H1 (cell line): ENCODE data around the gene ADGRV1. TPM values are rescaled to one million over a fixed set of nuclear protein-coding genes. Genes with fewer than 3 reads are reported as not detected.

ENCODE experiments used
- CTCF ChIA-PET: fragments of 300-600 bp; sonication (Branson Sonifier 250); formaldehyde crosslinking; loops from one replicate; lab custom pipeline; 2021; ENCODE audit not compliant: partially characterized antibody; lab: Charles Lee
- POLR2A ChIA-PET: fragments of 300-600 bp; sonication (Branson Sonifier 250); formaldehyde crosslinking; loops from one replicate; lab custom pipeline; 2021; ENCODE audit warnings: inconsistent platforms; ENCODE audit not compliant: partially characterized antibody; lab: Charles Lee
- DNase-seq, 2 experiments: peaks; one replicate each; pipeline versions ENCODE4 v3.0.0 to v3.0.0-alpha.2; 2010 to 2022; ENCODE audit warnings: low spot score in 2 of 2, low read depth in 1 of 2, mixed read lengths in 1 of 2
- FAIRE-seq: peaks from 2 replicates; lab custom pipeline; 2011; peaks lifted over from hg19 to GRCh38; lab: Jason Lieb, UNC
- H2AFZ ChIP-seq: 2 replicates; pipeline ENCODE4 v1.8.1; 2012; ENCODE audit warnings: low read length, inconsistent platforms
- H2AK5ac ChIP-seq: 2 replicates; pipeline ENCODE4 v1.6.1; 2013; ENCODE audit warnings: low read depth, low read length
- H2BK120ac ChIP-seq: replicated peaks from 2 replicates; pipeline ENCODE3; 2013; ENCODE audit warnings: low read depth, low read length, inconsistent platforms
- H2BK12ac ChIP-seq: 2 replicates; pipeline ENCODE4 v1.6.1; 2013; ENCODE audit warnings: low read depth, low read length
- H2BK15ac ChIP-seq: 2 replicates; pipeline ENCODE4 v1.6.1; 2013; ENCODE audit warnings: low read length
- H2BK20ac ChIP-seq: 2 replicates; pipeline ENCODE4 v1.6.1; 2013; ENCODE audit warnings: low read length
- H2BK5ac ChIP-seq: 2 replicates; pipeline ENCODE4 v1.6.1; 2013; ENCODE audit warnings: low read depth, low read length
- H3K14ac ChIP-seq: 2 replicates; pipeline ENCODE4 v1.6.1; 2013; ENCODE audit warnings: inconsistent platforms; ENCODE audit not compliant: insufficient read length
- H3K18ac ChIP-seq: 2 replicates; pipeline ENCODE4 v1.6.1; 2013; ENCODE audit warnings: low read length; ENCODE audit errors: extremely low read depth
- H3K23ac ChIP-seq: 2 replicates; pipeline ENCODE4 v1.6.1; 2013; ENCODE audit warnings: inconsistent platforms; ENCODE audit not compliant: insufficient read length
- H3K23me2 ChIP-seq: 2 replicates; pipeline ENCODE4 v1.6.1; 2013; ENCODE audit warnings: low read depth, low read length
- H3K27ac ChIP-seq: 2 replicates; pipeline ENCODE4 v1.6.1; 2011; ENCODE audit warnings: low read depth, low read length, inconsistent platforms
- H3K27me3 ChIP-seq, 4 experiments: replicated peaks in 1 of 4; 1 replicate in 1 of 4; 2 replicates in 3 of 4; pipeline versions ENCODE4 v1.6.1 to v1.8.1; 2011 to 2013; ENCODE audit warnings: low read length in 3 of 4, mild to moderate bottlenecking in 3 of 4, inconsistent platforms in 2 of 4, mixed read lengths in 2 of 4, moderate library complexity in 1 of 4; ENCODE audit not compliant: control insufficient read depth in 3 of 4, insufficient read depth in 3 of 4; ENCODE audit errors: extremely low read depth in 1 of 4
- H3K36me3 ChIP-seq, 4 experiments: 2 replicates each; pipeline versions ENCODE4 v1.6.1 to v1.8.1; 2011 to 2013; ENCODE audit warnings: mild to moderate bottlenecking in 4 of 4, low read length in 3 of 4, moderate library complexity in 2 of 4, control low read depth in 1 of 4, inconsistent platforms in 1 of 4; ENCODE audit not compliant: insufficient read depth in 4 of 4, control insufficient read depth in 2 of 4
- H3K4ac ChIP-seq: replicated peaks from 2 replicates; pipeline ENCODE3; 2013; ENCODE audit warnings: low read length, low read depth, mixed read lengths, inconsistent platforms; ENCODE audit not compliant: insufficient read length
- H3K4me1 ChIP-seq, 4 experiments: replicated peaks in 1 of 4; 1 replicate in 1 of 4; 2 replicates in 3 of 4; pipeline versions ENCODE4 v1.6.1 to v1.8.1; 2011 to 2013; ENCODE audit warnings: low read length in 3 of 4, inconsistent platforms in 2 of 4, mixed read lengths in 1 of 4; ENCODE audit not compliant: insufficient read depth in 4 of 4, control insufficient read depth in 3 of 4
- H3K4me2 ChIP-seq, 2 experiments: 2 replicates each; pipeline versions ENCODE4 v1.6.1 to v1.8.1; 2011 to 2013; ENCODE audit warnings: low read depth in 2 of 2, low read length in 2 of 2, control low read depth in 1 of 2, inconsistent platforms in 1 of 2, mild to moderate bottlenecking in 1 of 2; ENCODE audit not compliant: insufficient read depth in 1 of 2
- H3K4me3 ChIP-seq, 4 experiments: fragments of 200-600, 300-600 bp in 1 of 4; sonication (generic), shearing (Covaris generic), sonication (Bioruptor Twin) in 1 of 4; 2 replicates each; pipeline versions ENCODE4 v1.5.1 to v1.8.1; 2011 to 2016; ENCODE audit warnings: low read length in 4 of 4, low read depth in 3 of 4, control low read depth in 2 of 4, inconsistent platforms in 2 of 4, mild to moderate bottlenecking in 2 of 4, mixed read lengths in 1 of 4, moderate library complexity in 1 of 4; ENCODE audit not compliant: insufficient read depth in 2 of 4; ENCODE audit errors: extremely low read depth in 1 of 4
- H3K56ac ChIP-seq: replicated peaks from 2 replicates; pipeline ENCODE3; 2013; ENCODE audit warnings: low read depth, mild to moderate bottlenecking, mixed read lengths, low read length, inconsistent platforms; ENCODE audit not compliant: insufficient read length
- H3K79me1 ChIP-seq: 2 replicates; pipeline ENCODE4 v1.6.1; 2013; ENCODE audit warnings: low read depth, low read length, control low read depth
- H3K79me2 ChIP-seq, 2 experiments: 2 replicates each; pipeline versions ENCODE4 v1.6.1 to v1.8.1; 2012 to 2013; ENCODE audit warnings: low read length in 2 of 2, mild to moderate bottlenecking in 2 of 2, inconsistent platforms in 1 of 2; ENCODE audit not compliant: insufficient read depth in 2 of 2, control insufficient read depth in 1 of 2
- H3K9ac ChIP-seq, 4 experiments: replicated peaks in 1 of 4; 1 replicate in 1 of 4; 2 replicates in 3 of 4; pipeline versions ENCODE4 v1.6.1 to v1.8.1; 2011 to 2013; ENCODE audit warnings: low read depth in 3 of 4, low read length in 3 of 4, control low read depth in 2 of 4, mild to moderate bottlenecking in 2 of 4, moderate library complexity in 2 of 4, inconsistent platforms in 1 of 4; ENCODE audit errors: extremely low read depth in 1 of 4
- H3K9me3 ChIP-seq, 2 experiments: 2 replicates each; pipeline versions ENCODE4 v1.6.1 to v1.8.1; 2012 to 2013; ENCODE audit warnings: mild to moderate bottlenecking in 2 of 2, moderate library complexity in 2 of 2, control low read depth in 1 of 2, inconsistent platforms in 1 of 2, low read depth in 1 of 2, low read length in 1 of 2, mixed read lengths in 1 of 2; ENCODE audit not compliant: insufficient read depth in 2 of 2
- H4K20me1 ChIP-seq, 2 experiments: replicated peaks in 1 of 2; 2 replicates each; pipeline versions ENCODE3 to v1.8.1; 2011 to 2013; ENCODE audit warnings: inconsistent platforms in 2 of 2, low read length in 2 of 2, mild to moderate bottlenecking in 1 of 2; ENCODE audit not compliant: insufficient read depth in 2 of 2, control insufficient read depth in 1 of 2
- H4K5ac ChIP-seq: 2 replicates; pipeline ENCODE4 v1.6.1; 2013; ENCODE audit warnings: low read length, low read depth, mixed read lengths, inconsistent platforms; ENCODE audit not compliant: insufficient read length
- H4K8ac ChIP-seq: 2 replicates; pipeline ENCODE4 v1.8.0; 2013; ENCODE audit warnings: mild to moderate bottlenecking, moderate library complexity, low read length, inconsistent platforms; ENCODE audit not compliant: insufficient read depth; ENCODE audit errors: extremely low read depth
- H4K91ac ChIP-seq: replicated peaks from 2 replicates; pipeline ENCODE3; 2013; ENCODE audit warnings: low read length, mixed read lengths, inconsistent platforms; ENCODE audit not compliant: insufficient read length
- BRCA1 ChIP-seq: IDR thresholded peaks from 2 replicates; pipeline ENCODE4 v1.6.1; 2012; ENCODE audit warnings: low read depth, low read length, improper control_type of control experiment
- POLR2A ChIP-seq, 2 experiments: IDR thresholded peaks; 1 replicate in 1 of 2; 2 replicates in 1 of 2; pipeline ENCODE4 v1.6.1; 2011; ENCODE audit warnings: low read depth in 2 of 2, low read length in 2 of 2, mild to moderate bottlenecking in 2 of 2; ENCODE audit errors: control extremely low read depth in 1 of 2
- RAD21 ChIP-seq, 2 experiments: IDR thresholded peaks in 1 of 2; conservative IDR thresholded peaks in 1 of 2; 2 replicates each; pipeline ENCODE4 v1.6.1; 2011; ENCODE audit warnings: low read depth in 2 of 2, low read length in 2 of 2, improper control_type of control experiment in 1 of 2, inconsistent platforms in 1 of 2, mild to moderate bottlenecking in 1 of 2, moderate library complexity in 1 of 2
- SIX5 ChIP-seq: IDR thresholded peaks from 2 replicates; pipeline ENCODE4 v1.6.1; 2011; ENCODE audit warnings: mild to moderate bottlenecking, low read depth, low read length
- YY1 ChIP-seq: IDR thresholded peaks from 2 replicates; pipeline ENCODE4 v1.6.1; 2011; ENCODE audit warnings: low read depth, mild to moderate bottlenecking, low read length
- WGBS, 2 experiments: shearing (Covaris generic) in 1 of 2; methylation state at CpG; one replicate each; pipeline versions ENCODE4 v1.1.6 to v1.1.7; 2013 to 2015; ENCODE audit warnings: low lambda C conversion rate in 2 of 2, mixed read lengths in 2 of 2, inconsistent platforms in 1 of 2, low coverage in 1 of 2, missing lambda C conversion rate in 1 of 2; ENCODE audit not compliant: insufficient replicate concordance in 2 of 2, insufficient coverage in 1 of 2, insufficient read length in 1 of 2; ENCODE audit errors: extremely low coverage in 1 of 2, missing lambda C conversion rate in 1 of 2; 5-methylcytosine and 5-hydroxymethylcytosine counted together
- polyA plus RNA-seq, 7 experiments: library from polyadenylated mRNA; depleted of rRNA in 3 of 7; stranded (reverse) in 5 of 7; unstranded in 2 of 7; fragments of >200 nt in 5 of 7; fragments of 200-250 nt in 2 of 7; gene quantifications; 1 replicate in 5 of 7; 2 replicates in 1 of 7; 4 replicates in 1 of 7; pipeline versions ENCODE4 v1.2.1 to v1.2.3, GENCODE V29; 2011 to 2013; ENCODE audit warnings: missing spikeins in 2 of 7, mixed read lengths in 2 of 7
- total RNA-seq: library from RNA; stranded (reverse); fragmentation: NEBNext Ultra II Directional; extraction: Animal tissue kit (Norgen Biotek cat#: 25700); gene quantifications from 2 replicates; pipeline ENCODE4 v1.2.1, GENCODE V29; 2021

The ADGRV1 gene
- total and polyA plus RNA-seq, 2 of the 8 experiments (the other 6 are each of a cell fraction or from before 2014, with no cell fraction given): 53.1 to 62.2 TPM

DNA sequence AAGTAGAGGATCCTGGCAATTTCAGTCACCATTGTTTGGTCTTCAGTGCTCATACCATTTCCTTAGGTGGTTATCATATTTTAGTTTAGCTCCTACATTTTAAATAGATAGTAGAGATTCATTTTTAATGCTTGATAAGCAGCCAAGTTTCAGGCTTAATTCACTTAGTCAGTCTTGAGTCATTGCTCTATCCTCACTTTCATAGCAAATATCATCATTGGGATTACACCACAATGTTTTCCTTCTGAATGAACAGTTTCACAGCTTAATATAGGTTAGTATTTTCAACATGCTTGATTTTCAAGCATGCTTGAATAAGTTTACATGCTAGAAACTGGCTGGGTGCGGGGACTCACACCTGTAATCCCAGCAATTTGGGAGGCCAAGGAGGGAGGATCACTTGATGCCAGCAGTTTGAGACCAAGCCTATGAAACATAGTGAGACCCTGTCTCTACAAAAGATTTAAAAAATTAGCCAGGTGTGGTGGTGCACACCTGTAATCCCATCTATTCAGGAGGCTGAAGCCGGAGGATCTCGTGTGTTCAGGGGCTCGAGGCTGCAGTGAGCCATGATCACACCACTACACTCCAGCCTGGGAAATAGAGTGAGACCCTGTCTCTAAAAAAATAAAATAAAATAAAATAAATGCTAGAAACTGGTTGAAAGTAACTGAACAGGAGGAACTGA lies 339.9 kb downstream of the ADGRV1 start:
- Histone ChIP-seq H3K9ac (peak overlapping the region in 1 of 4 experiments; percentile 34; a peak in 1 of 7 replicates), H4K91ac (no peak overlapping the region), H3K56ac (no peak overlapping the region), H2BK5ac (no peak overlapping the region), H4K20me1 (no peaks in the 10 kb centered on the region), H3K23me2 (no peaks in the 10 kb centered on the region), H2AK5ac (no peak overlapping the region), H2AFZ (no peak overlapping the region), H2BK15ac (no peak overlapping the region), H4K5ac (no peak overlapping the region), H2BK12ac (no peak overlapping the region), H3K27ac (no peak overlapping the region), H3K79me1 (no peaks in the 10 kb centered on the region), H3K79me2 (no peaks in the 10 kb centered on the region), H3K9me3 (no peaks in the 10 kb centered on the region), H3K23ac (no peak overlapping the region), H2BK20ac (no peak overlapping the region), H3K4me1 (0 out of 7 replicates have a peak, but pooled peaks cover 0 to 2% (median 0%) of the 10 kb centered on the region in 4 experiments), H3K4ac (no peak overlapping the region), H2BK120ac (no peak overlapping the region), H3K27me3 (no peaks in the 10 kb centered on the region), H3K14ac (no peak overlapping the region), H3K4me3 (no peak overlapping the region), H3K4me2 (no peak overlapping the region), H3K36me3 (no peaks in the 10 kb centered on the region; a peak in 2 of 8 replicates), H4K8ac (no peak overlapping the region), H3K18ac (no peak overlapping the region)
- ChIA-PET POLR2A (interaction anchor here (1.0 kb wide), 1 partner anchor 11 kb away, joined by 5 read pairs; no protein-coding TSS in a partner anchor), CTCF (no interaction called here)
- DNase-seq (no peak), FAIRE-seq (no peak)
- WGBS, 2 experiments: 94% methylated on average over 4 of the region's 4 CpGs; no CpG with 5 or more reads in 1 of the 2 experiments
- TF ChIP-seq SIX5 (no peak), YY1 (no peak), POLR2A (IDR thresholded peaks at IDR 0.05; ENCODE audit: control extremely low read depth in 1 of 2, low read depth in 2 of 2, low read length in 2 of 2) (no peak), BRCA1 (no peak), RAD21 (IDR thresholded peaks at IDR 0.05 in 1 of 2, conservative IDR thresholded peaks at IDR 0.05 in 1 of 2; ENCODE audit: low read depth in 2 of 2, low read length in 2 of 2) (no peak)
